RWPE2 (cell line): Measurements from ENCODE around the gene TELO2.
A peak's percentile ranks its signal among the peaks of the same experiment; 100 is the strongest.

Experiments
- ATAC-seq: fragments of 200-7000 bp; cut with Tn5 transposase; 3 replicates; pipeline ENCODE4 v1.9.1; 2021; ENCODE audit warnings: low read depth
- DNase-seq: peaks from one replicate; pipeline ENCODE4 v3.0.0-alpha.2; 2020; ENCODE audit warnings: low spot score
- H3K27ac ChIP-seq: fragments of 450-650 bp; 2 replicates; pipeline ENCODE4 v1.5.1; 2017; ENCODE audit warnings: mild to moderate bottlenecking; ENCODE audit not compliant: poor library complexity, severe bottlenecking
- H3K27me3 ChIP-seq: fragments of 250-450 bp; sonication (Bioruptor Pico); 2 replicates; pipeline ENCODE4 v1.5.1; 2021; ENCODE audit warnings: mild to moderate bottlenecking, moderate library complexity; ENCODE audit not compliant: insufficient read depth, poor library complexity, severe bottlenecking
- H3K36me3 ChIP-seq: fragments of 250-450 bp; sonication (Bioruptor Pico); 2 replicates; pipeline ENCODE4 v1.5.1; 2020; ENCODE audit warnings: low read depth, mild to moderate bottlenecking, moderate library complexity
- H3K4me1 ChIP-seq: fragments of 250-450 bp; sonication (Bioruptor Pico); 2 replicates; pipeline ENCODE4 v1.5.1; 2021; ENCODE audit warnings: mild to moderate bottlenecking, moderate library complexity; ENCODE audit not compliant: insufficient read depth, poor library complexity, severe bottlenecking
- H3K4me3 ChIP-seq: fragments of 250-450 bp; sonication (Bioruptor Pico); 2 replicates; pipeline ENCODE4 v1.5.1; 2021; ENCODE audit warnings: mild to moderate bottlenecking, moderate library complexity; ENCODE audit not compliant: severe bottlenecking
- H3K9me3 ChIP-seq: fragments of 250-450 bp; sonication (Bioruptor Pico); 2 replicates; pipeline ENCODE4 v1.5.1; 2021; ENCODE audit warnings: mild to moderate bottlenecking, moderate library complexity; ENCODE audit not compliant: severe bottlenecking
- TF ChIP-seq, protein P1 (sequence below): fragments of 450-650 bp; IDR thresholded peaks from one replicate; pipeline ENCODE4 v1.5.1; 2017; ENCODE audit warnings: mild to moderate bottlenecking, moderate library complexity; ENCODE audit not compliant: poor library complexity, severe bottlenecking

The TELO2 gene

GRCh38 chr16:1548727-1549126, 55.6 kb downstream of the TELO2 start:
- H3K27me3 ChIP-seq: no peaks in the 10 kb centered on the region
- TF ChIP-seq, protein P1, sequence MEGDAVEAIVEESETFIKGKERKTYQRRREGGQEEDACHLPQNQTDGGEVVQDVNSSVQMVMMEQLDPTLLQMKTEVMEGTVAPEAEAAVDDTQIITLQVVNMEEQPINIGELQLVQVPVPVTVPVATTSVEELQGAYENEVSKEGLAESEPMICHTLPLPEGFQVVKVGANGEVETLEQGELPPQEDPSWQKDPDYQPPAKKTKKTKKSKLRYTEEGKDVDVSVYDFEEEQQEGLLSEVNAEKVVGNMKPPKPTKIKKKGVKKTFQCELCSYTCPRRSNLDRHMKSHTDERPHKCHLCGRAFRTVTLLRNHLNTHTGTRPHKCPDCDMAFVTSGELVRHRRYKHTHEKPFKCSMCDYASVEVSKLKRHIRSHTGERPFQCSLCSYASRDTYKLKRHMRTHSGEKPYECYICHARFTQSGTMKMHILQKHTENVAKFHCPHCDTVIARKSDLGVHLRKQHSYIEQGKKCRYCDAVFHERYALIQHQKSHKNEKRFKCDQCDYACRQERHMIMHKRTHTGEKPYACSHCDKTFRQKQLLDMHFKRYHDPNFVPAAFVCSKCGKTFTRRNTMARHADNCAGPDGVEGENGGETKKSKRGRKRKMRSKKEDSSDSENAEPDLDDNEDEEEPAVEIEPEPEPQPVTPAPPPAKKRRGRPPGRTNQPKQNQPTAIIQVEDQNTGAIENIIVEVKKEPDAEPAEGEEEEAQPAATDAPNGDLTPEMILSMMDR: no peak
- no peaks in the 10 kb centered on the region for H3K36me3 ChIP-seq
- H3K9me3 ChIP-seq: no peaks in the 10 kb centered on the region
- peaks cover 9% of the 10 kb centered on the region for H3K4me1 ChIP-seq
- peak; percentile 79 for ATAC-seq
- H3K27ac ChIP-seq: no peak overlapping the region
- no peak for DNase-seq
- no peak overlapping the region for H3K4me3 ChIP-seq

GRCh38 chr16:1550069-1550468, 56.9 kb downstream of the TELO2 start:
- no peaks in the 10 kb centered on the region for H3K27me3 ChIP-seq
- H3K9me3 ChIP-seq: no peaks in the 10 kb centered on the region
- no peaks in the 10 kb centered on the region for H3K36me3 ChIP-seq
- ATAC-seq: no peak
- H3K4me3 ChIP-seq: no peak overlapping the region
- peaks cover 7% of the 10 kb centered on the region for H3K4me1 ChIP-seq
- no peak for DNase-seq
- H3K27ac ChIP-seq: no peak overlapping the region
- TF ChIP-seq, protein P1: no peak

- Histone ChIP-seq H3K4me1 (peaks cover 2% of the 10 kb centered on the region), H3K36me3 (no peaks in the 10 kb centered on the region), H3K4me3 (no peak overlapping the region), H3K27me3 (no peaks in the 10 kb centered on the region), H3K27ac (no peak overlapping the region), H3K9me3 (no peaks in the 10 kb centered on the region)
- TF ChIP-seq, protein P1: no peak
- DNase-seq (peak; percentile 59), ATAC-seq (no peak)
These were observed 57.5 kb downstream of the TELO2 start for GRCh38 chr16:1550696-1551095.

DNA sequence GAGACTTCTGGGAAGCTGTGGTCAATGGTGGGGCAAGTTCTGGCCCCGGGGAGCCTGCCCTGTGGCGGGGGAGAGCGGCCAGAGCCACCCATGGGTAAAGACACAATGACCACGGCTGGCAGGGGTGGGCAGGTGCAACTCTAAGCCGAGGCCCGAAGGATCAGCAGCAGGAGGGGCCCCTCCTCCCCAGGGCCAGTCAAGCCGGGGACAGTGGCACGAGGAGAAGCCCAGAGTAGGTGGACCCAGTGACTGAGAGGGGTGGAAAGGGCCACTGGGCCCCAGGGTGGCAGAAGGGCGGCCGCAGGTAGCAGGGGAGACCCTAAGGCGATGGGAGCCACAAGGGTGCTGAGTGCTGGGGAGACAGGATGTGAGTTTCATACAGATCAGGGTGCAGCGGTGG, 58.0 kb downstream of the TELO2 start:
- H3K9me3 ChIP-seq: no peaks in the 10 kb centered on the region
- TF ChIP-seq, protein P1: no peak
- ATAC-seq: no peak
- H3K36me3 ChIP-seq: no peaks in the 10 kb centered on the region
- H3K4me1 ChIP-seq: peaks cover 2% of the 10 kb centered on the region
- no peak overlapping the region for H3K27ac ChIP-seq
- no peaks in the 10 kb centered on the region for H3K27me3 ChIP-seq
- no peak overlapping the region for H3K4me3 ChIP-seq
- DNase-seq: no peak

DNA sequence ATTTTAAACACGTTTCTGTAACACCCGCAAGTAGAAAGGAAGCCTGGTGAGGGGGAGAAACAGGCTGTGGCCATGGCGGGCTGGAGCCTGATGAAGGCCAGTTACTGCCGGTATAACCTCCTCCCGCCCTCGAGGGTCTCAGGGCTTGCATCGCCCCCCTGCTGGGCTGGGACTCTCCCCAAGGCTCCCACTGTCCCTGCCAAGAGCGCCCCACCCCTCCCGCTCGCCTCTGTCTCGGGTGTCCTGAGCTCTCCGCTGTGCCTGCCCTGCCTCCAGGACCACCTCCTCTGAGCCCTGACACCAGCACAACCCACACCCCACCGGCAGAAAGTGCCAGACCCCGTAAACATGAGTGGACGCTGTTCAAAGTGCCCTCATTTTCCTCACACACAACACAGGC, 59.0 kb downstream of the TELO2 start:
- no peak for ATAC-seq
- TF ChIP-seq, protein P1: no peak
- no peak for DNase-seq
- Histone ChIP-seq H3K4me3 (no peak overlapping the region), H3K9me3 (no peaks in the 10 kb centered on the region), H3K27ac (no peak overlapping the region), H3K27me3 (no peaks in the 10 kb centered on the region), H3K36me3 (no peaks in the 10 kb centered on the region), H3K4me1 (peaks cover 2% of the 10 kb centered on the region)
